ENCODE data around the gene SMOC2.

Gene SMOC2

GRCh38 chr6:168494726-168495125 is 53.7 kb downstream of the SMOC2 start:
- no peak for FAIRE-seq

GRCh38 chr6:168495133-168495532 is 54.1 kb downstream of the SMOC2 start:
- FAIRE-seq, result no peak

GRCh38 chr6:168495636-168496035 is 54.7 kb downstream of the SMOC2 start:
- FAIRE-seq, result no peak

- no peak for FAIRE-seq
These were observed 55.4 kb downstream of the SMOC2 start for GRCh38 chr6:168496139-168496996.

- no peak for FAIRE-seq
These were observed 56.0 kb downstream of the SMOC2 start for GRCh38 chr6:168496997-168497331.

GRCh38 chr6:168497381-168497780 is 56.4 kb downstream of the SMOC2 start:
- no peak for FAIRE-seq

GRCh38 chr6:168498161-168498843 is 57.3 kb downstream of the SMOC2 start:
- no peak for FAIRE-seq

- no peak for FAIRE-seq
These were observed 58.2 kb downstream of the SMOC2 start for GRCh38 chr6:168499045-168499650.

GRCh38 chr6:168500519-168500918 is 59.5 kb downstream of the SMOC2 start:
- no peak for FAIRE-seq

- FAIRE-seq, result no peak
These were observed 60.6 kb downstream of the SMOC2 start for GRCh38 chr6:168501561-168501960.

- FAIRE-seq, result no peak
These were observed 63.4 kb downstream of the SMOC2 start for GRCh38 chr6:168504366-168504765.

GRCh38 chr6:168506460-168506859 is 65.5 kb downstream of the SMOC2 start:
- no peak for FAIRE-seq

GRCh38 chr6:168507297-168507696 is 66.3 kb downstream of the SMOC2 start:
- no peak for FAIRE-seq

GRCh38 chr6:168507730-168508129 is 66.7 kb downstream of the SMOC2 start:
- FAIRE-seq, result no peak

- FAIRE-seq, result no peak
These were observed 67.9 kb downstream of the SMOC2 start for GRCh38 chr6:168508903-168509302.

GRCh38 chr6:168513766-168514165 is 72.8 kb downstream of the SMOC2 start:
- FAIRE-seq, result no peak

- FAIRE-seq, result peak; percentile 8
These were observed 73.2 kb downstream of the SMOC2 start for GRCh38 chr6:168514216-168514615.

- FAIRE-seq, result no peak
These were observed 74.4 kb downstream of the SMOC2 start for GRCh38 chr6:168515376-168515775.

- FAIRE-seq, result no peak
These were observed 76.2 kb downstream of the SMOC2 start for GRCh38 chr6:168516944-168517741.

GRCh38 chr6:168517742-168518347 is 76.9 kb downstream of the SMOC2 start:
- no peak for FAIRE-seq

GRCh38 chr6:168518348-168518745 is 77.4 kb downstream of the SMOC2 start:
- no peak for FAIRE-seq

- no peak for FAIRE-seq
These were observed 77.9 kb downstream of the SMOC2 start for GRCh38 chr6:168518867-168519266.

GRCh38 chr6:168520233-168520632 is 79.2 kb downstream of the SMOC2 start:
- FAIRE-seq, result no peak

Measured in endometrium (tissue), 2 donors.